ENCODE data around the gene TMEM97.
A peak's percentile ranks its signal among the peaks of the same experiment; 100 is the strongest.

The TMEM97 gene

GRCh38 chr17:28317099-28317965 lies 1.7 kb upstream of the TMEM97 start:
- no peak for DNase-seq

GRCh38 chr17:28317966-28318758 lies 838 bp upstream of the TMEM97 start:
- DNase-seq = no peak

GRCh38 chr17:28319598-28319935 lies 567 bp downstream of the TMEM97 start:
- no peak for DNase-seq

- DNase-seq = no peak
These were observed 1.4 kb downstream of the TMEM97 start for GRCh38 chr17:28320215-28321061.

GRCh38 chr17:28324267-28324745 lies 5.3 kb downstream of the TMEM97 start:
- no peak for DNase-seq

GRCh38 chr17:28324781-28325180 lies 5.8 kb downstream of the TMEM97 start:
- no peak for DNase-seq

- DNase-seq = no peak
These were observed 6.2 kb downstream of the TMEM97 start for GRCh38 chr17:28325211-28325610.

- no peak for DNase-seq
These were observed 7.1 kb downstream of the TMEM97 start for GRCh38 chr17:28326114-28326513.

GRCh38 chr17:28327031-28327607 lies 8.1 kb downstream of the TMEM97 start:
- no peak for DNase-seq

- no peak for DNase-seq
These were observed 8.7 kb downstream of the TMEM97 start for GRCh38 chr17:28327709-28328108.

- DNase-seq = no peak
These were observed 9.3 kb downstream of the TMEM97 start for GRCh38 chr17:28328325-28328724.

- no peak for DNase-seq
These were observed 11.7 kb downstream of the TMEM97 start for GRCh38 chr17:28330671-28331070.

GRCh38 chr17:28331891-28332420 lies 13.0 kb downstream of the TMEM97 start:
- DNase-seq = no peak

GRCh38 chr17:28333083-28333746 lies 14.2 kb downstream of the TMEM97 start:
- no peak for DNase-seq

GRCh38 chr17:28334171-28334570 lies 15.2 kb downstream of the TMEM97 start:
- DNase-seq = no peak

GRCh38 chr17:28334666-28335200 lies 15.7 kb downstream of the TMEM97 start:
- no peak for DNase-seq

- peak; percentile 97 for DNase-seq
These were observed 16.4 kb downstream of the TMEM97 start, which contains the start of the genes IFT20 and TNFAIP1 for GRCh38 chr17:28335201-28335958. TSS of gene IFT20 (minus strand) at chr17:28335472. CDS start at chr17:28331985, 3,487 bp downstream. TSS of gene TNFAIP1 (plus strand) at chr17:28335761. CDS start at chr17:28339522, 3,761 bp downstream.

- no peak for DNase-seq
These were observed 17.2 kb downstream of the TMEM97 start for GRCh38 chr17:28335959-28336871.

- DNase-seq = no peak
These were observed 19.2 kb downstream of the TMEM97 start for GRCh38 chr17:28338056-28338768.
